Neural crest cell (in vitro differentiated cells): ENCODE measurements around the gene GPR152. TPM values are rescaled to one million over a fixed set of nuclear protein-coding genes. Genes with fewer than 3 reads are reported as not detected.

Experiments
- DNase-seq: peaks from one replicate; pipeline ENCODE4 v3.0.0; 2021; ENCODE audit warnings: low read depth, mixed read lengths, low spot score
- H3K27ac Mint-ChIP-seq: one replicate; pipeline ENCODE4 v1.8.0; 2021; ENCODE audit warnings: mild to moderate bottlenecking, mixed read lengths; ENCODE audit not compliant: unreplicated experiment
- H3K27me3 Mint-ChIP-seq: 2 replicates; pipeline ENCODE4 v1.8.0; 2021; ENCODE audit warnings: low read depth, mild to moderate bottlenecking, mixed read lengths
- H3K36me3 Mint-ChIP-seq: 2 replicates; pipeline ENCODE4 v1.8.0; 2021; ENCODE audit warnings: low read depth, mild to moderate bottlenecking, mixed read lengths
- H3K4me1 Mint-ChIP-seq: 2 replicates; pipeline ENCODE4 v1.8.0; 2021; ENCODE audit warnings: mixed read lengths
- H3K4me3 Mint-ChIP-seq: one replicate; pipeline ENCODE4 v1.8.0; 2021; ENCODE audit warnings: mild to moderate bottlenecking, mixed read lengths
- H3K9me3 Mint-ChIP-seq: 2 replicates; pipeline ENCODE4 v1.8.0; 2021; ENCODE audit warnings: mixed read lengths
- total RNA-seq: library from RNA; stranded (reverse); gene quantifications from 2 replicates; pipeline ENCODE4 v1.2.1, GENCODE V29; 2021
- TF ChIP-seq, protein P1 (sequence below): fragments of 200-600 bp; sonication (generic); conservative IDR thresholded peaks from 2 replicates; pipeline ENCODE4 v1.5.0; 2021; ENCODE audit warnings: antibody characterized with exemption, mild to moderate bottlenecking

GPR152 gene
- total RNA-seq, 1 donor from 2014 or later: not detected

DNA sequence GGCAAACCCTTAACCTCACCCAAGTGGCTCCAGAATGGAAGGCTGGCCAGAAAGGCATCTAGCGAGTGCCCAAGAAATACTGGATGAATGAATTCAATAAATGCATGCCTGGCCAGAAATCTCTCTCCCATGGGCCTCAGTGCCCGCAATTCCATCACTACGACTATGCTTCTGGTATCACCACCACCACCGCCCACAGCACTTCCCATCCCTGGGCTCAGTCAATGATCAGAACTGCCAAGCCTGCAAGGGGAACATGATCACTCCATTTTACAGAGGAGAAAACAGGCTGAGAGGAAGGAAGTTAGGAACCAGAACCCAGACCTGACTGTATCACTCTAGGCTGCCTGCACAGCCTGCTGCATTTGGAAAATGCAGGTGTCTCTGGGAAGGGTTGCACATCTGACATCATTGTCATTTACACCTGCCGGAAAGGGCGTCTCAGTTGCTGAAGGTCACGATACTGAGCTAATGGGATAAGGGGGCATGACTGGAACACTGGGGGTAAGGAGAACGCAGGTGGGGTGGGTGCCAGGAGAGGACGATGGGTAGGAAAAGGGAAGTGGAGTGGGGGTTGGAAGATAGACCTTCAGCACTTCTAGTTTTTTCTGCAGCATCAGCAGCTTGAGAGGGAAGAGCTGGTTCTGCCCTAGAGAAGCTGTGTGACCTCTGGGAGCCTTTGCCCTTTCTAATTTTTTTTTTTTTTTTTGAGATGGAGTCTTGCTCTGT lies 3.2 kb downstream of the GPR152 start:
- peaks cover 10% of the 10 kb centered on the region for H3K4me1 Mint-ChIP-seq
- no peaks in the 10 kb centered on the region for H3K9me3 Mint-ChIP-seq
- H3K27ac Mint-ChIP-seq: peak overlapping the region; percentile 29
- TF ChIP-seq, protein P1, sequence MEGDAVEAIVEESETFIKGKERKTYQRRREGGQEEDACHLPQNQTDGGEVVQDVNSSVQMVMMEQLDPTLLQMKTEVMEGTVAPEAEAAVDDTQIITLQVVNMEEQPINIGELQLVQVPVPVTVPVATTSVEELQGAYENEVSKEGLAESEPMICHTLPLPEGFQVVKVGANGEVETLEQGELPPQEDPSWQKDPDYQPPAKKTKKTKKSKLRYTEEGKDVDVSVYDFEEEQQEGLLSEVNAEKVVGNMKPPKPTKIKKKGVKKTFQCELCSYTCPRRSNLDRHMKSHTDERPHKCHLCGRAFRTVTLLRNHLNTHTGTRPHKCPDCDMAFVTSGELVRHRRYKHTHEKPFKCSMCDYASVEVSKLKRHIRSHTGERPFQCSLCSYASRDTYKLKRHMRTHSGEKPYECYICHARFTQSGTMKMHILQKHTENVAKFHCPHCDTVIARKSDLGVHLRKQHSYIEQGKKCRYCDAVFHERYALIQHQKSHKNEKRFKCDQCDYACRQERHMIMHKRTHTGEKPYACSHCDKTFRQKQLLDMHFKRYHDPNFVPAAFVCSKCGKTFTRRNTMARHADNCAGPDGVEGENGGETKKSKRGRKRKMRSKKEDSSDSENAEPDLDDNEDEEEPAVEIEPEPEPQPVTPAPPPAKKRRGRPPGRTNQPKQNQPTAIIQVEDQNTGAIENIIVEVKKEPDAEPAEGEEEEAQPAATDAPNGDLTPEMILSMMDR: no peak
- no peaks in the 10 kb centered on the region for H3K27me3 Mint-ChIP-seq
- no peak for DNase-seq
- H3K4me3 Mint-ChIP-seq: no peak overlapping the region
- no peaks in the 10 kb centered on the region for H3K36me3 Mint-ChIP-seq

DNA sequence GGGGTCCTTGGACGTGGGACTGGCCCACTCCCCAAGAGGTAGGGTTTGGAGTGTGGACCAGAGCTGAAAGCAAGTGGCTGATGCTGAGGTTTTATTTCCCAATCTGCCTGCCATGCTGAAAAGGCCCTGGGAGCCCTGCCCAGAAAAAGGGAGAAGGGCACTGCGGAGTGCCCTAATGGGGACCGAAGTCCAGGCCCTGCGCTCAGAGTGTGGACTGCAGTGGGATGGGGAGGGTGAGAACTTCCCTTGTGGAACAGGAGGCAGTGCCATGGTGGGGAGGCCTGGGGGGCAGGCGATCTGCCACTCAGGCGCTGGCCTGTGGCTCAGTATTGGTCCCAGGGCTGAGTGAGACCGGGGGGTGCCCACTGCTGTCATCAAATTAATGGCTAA lies 4.3 kb downstream of the GPR152 start:
- TF ChIP-seq, protein P1: no peak
- DNase-seq: no peak
- no peak overlapping the region for H3K4me3 Mint-ChIP-seq
- peaks cover 10% of the 10 kb centered on the region for H3K4me1 Mint-ChIP-seq
- no peaks in the 10 kb centered on the region for H3K9me3 Mint-ChIP-seq
- no peaks in the 10 kb centered on the region for H3K36me3 Mint-ChIP-seq
- H3K27ac Mint-ChIP-seq: no peak overlapping the region
- no peaks in the 10 kb centered on the region for H3K27me3 Mint-ChIP-seq

DNA sequence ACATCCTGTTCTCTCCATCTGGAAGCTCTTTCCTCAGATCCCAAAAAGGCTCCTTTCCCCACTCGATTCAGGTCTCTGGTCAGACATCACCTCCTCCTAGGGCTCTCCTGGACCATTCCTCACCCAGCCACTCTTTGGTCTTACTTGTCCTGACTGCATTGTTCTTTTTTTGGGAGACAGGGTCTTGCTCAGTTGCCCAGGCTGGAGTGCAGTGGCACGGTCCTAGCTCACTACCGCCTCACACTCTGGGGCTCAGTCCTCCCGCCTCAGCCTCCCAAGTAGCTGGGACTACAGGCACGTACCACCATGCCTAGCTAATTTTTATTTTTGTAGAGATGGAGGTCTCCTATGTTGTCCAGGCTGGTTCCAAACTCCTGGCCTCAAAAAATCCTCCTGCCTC lies 7.0 kb downstream of the GPR152 start:
- Mint-ChIP-seq H3K36me3 (no peaks in the 10 kb centered on the region), H3K4me1 (peaks cover 11% of the 10 kb centered on the region), H3K4me3 (peak overlapping the region; percentile 88)

DNA sequence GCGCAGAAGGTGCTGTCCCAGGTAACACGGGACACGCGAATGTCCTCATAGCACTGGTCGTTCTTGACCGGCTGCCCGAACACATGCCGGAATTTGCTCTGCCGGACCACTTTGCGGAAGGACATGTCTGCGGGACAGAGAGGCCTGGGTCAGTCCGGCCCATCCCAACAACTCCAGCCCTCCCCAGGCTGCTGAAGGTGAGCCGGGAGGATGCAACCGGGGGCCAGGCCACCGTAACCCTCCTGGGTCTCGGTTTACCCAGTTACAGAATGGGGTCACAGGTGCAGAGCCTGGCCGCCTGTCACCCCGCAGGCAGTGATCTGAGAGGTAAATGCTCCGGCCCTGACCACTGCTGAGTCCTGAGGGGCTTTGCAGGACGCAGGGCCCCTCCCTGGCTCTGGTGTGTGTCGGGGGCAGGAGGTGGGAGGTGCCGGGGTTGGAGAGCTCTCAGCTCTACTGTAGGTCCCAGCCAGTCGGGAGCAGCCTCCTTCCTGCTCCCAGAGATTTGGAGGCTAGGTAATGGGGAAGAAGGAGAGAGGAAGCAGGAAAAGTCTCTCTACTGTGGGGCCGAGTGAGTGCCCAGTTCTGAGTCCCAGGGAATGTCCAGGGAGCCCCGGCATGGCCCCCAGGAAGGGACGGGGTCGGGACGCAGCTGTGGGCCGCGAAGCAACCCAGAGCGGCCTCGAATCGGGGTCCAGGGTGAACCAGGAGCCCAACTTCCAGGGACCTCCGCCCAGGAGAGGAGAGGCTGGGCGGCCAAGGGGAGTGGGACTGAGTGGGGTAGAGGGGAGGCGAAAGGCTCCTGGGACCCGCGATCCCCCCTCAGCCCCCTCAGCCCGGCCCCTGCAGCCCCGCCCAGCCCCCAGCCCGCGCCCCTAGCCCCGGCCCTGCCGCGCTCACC lies 9.8 kb downstream of the GPR152 start:
- no peaks in the 10 kb centered on the region for H3K9me3 Mint-ChIP-seq
- no peak overlapping the region for H3K27ac Mint-ChIP-seq
- H3K4me1 Mint-ChIP-seq: peaks cover 4% of the 10 kb centered on the region
- H3K36me3 Mint-ChIP-seq: peaks cover 3% of the 10 kb centered on the region
- TF ChIP-seq, protein P1: no peak
- H3K27me3 Mint-ChIP-seq: no peaks in the 10 kb centered on the region
- no peak for DNase-seq
- H3K4me3 Mint-ChIP-seq: peak overlapping the region; percentile 87

More for the DNA sequence above, 7.0 kb downstream of the GPR152 start:
- Mint-ChIP-seq H3K27ac (peak overlapping the region; percentile 57), H3K9me3 (no peaks in the 10 kb centered on the region), H3K27me3 (no peaks in the 10 kb centered on the region)
- TF ChIP-seq, protein P1: no peak
- DNase-seq: no peak

DNA sequence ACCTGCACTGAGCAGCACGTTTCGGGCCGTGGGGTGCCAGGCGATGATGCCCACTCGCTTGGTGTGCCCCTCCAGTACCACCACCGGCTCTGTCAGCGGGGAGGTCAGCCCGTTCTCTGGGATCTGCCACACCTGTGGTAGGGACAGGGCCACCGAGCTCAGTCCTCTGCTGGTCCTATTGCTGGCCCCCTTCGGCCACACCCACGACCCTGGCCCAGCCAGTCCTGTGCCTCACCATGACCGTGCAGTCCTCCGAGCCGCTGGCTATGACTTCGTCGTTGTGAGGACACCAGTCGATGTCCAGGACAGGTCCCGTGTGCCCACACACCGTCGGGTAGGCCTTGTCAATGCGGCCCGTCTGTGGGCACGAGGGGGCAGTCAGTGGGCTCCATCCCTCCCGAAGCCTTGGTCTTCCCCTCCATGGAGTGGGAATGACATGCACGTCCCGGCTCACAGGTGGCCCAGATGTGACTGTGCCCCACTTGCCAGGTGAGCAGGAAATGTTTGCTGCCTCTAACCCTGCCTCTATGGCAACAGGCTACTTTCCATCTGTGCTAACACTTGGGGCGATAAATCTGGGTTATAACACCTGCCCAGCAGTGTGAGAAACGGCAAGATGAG lies 10.7 kb downstream of the GPR152 start:
- Mint-ChIP-seq H3K4me3 (peak overlapping the region; percentile 87), H3K4me1 (peaks cover 4% of the 10 kb centered on the region), H3K36me3 (peaks cover 3% of the 10 kb centered on the region), H3K27me3 (no peaks in the 10 kb centered on the region), H3K9me3 (no peaks in the 10 kb centered on the region), H3K27ac (peak overlapping the region; percentile 78)
- TF ChIP-seq, protein P1: no peak
- DNase-seq: no peak
